ENCODE measurements around the gene TRAPPC2B. TPM values are rescaled to one million over a fixed set of nuclear protein-coding genes. Genes with fewer than 3 reads are reported as not detected.

TRAPPC2B gene
- total RNA-seq, 1 donor: 12.3 TPM

GRCh38 chr19:57320180-57321084, 42.9 kb upstream of the TRAPPC2B start, which contains the start of gene ZNF543:
Gene ZNF543, plus strand, starts transcription at chr19:57320472. Its CDS starts 382 bp downstream, at chr19:57320854.
- Histone ChIP-seq H3K9me3 (ENCODE audit: low read depth, low read length) (no peaks in the 10 kb centered on the region), H3K36me3 (ENCODE audit: insufficient read depth, low read length) (peaks cover 19% of the 10 kb centered on the region), H3K27ac (ENCODE audit: low read depth, low read length) (peak within 1 kb of the TSS; percentile 85), H3K27me3 (ENCODE audit: insufficient read depth, low read length) (peaks cover 10% of the 10 kb centered on the region), H2AFZ (ENCODE audit: low read length) (peak within 1 kb of the TSS; percentile 97), H3K4me1 (ENCODE audit: insufficient read depth, low read length) (peaks cover 10% of the 10 kb centered on the region), H4K20me1 (ENCODE audit: insufficient read depth, low read length) (no peaks in the 10 kb centered on the region), H3K79me2 (ENCODE audit: insufficient read depth, low read length) (peaks cover 38% of the 10 kb centered on the region), H3K4me3 (ENCODE audit: insufficient read depth, low read length) (peak within 1 kb of the TSS; percentile 94), H3K4me2 (ENCODE audit: insufficient read depth, low read length) (peak within 1 kb of the TSS; percentile 92)
- no peak for TF ChIP-seq CTCF (IDR thresholded peaks at IDR 0.05; ENCODE audit: extremely low read depth, low read depth, low read length)
- peak; percentile 99 for DNase-seq (ENCODE audit: insufficient read length, low spot score, missing footprints)

GRCh38 chr19:57321116-57321515, 42.2 kb upstream of the TRAPPC2B start:
- peaks cover 38% of the 10 kb centered on the region for H3K79me2 ChIP-seq (ENCODE audit: insufficient read depth, low read length)
- H4K20me1 ChIP-seq (ENCODE audit: insufficient read depth, low read length): no peaks in the 10 kb centered on the region
- H3K36me3 ChIP-seq (ENCODE audit: insufficient read depth, low read length): peaks cover 26% of the 10 kb centered on the region
- peaks cover 10% of the 10 kb centered on the region for H3K4me1 ChIP-seq (ENCODE audit: insufficient read depth, low read length)
- no peak for TF ChIP-seq CTCF (IDR thresholded peaks at IDR 0.05; ENCODE audit: extremely low read depth, low read depth, low read length)
- peak overlapping the region; percentile 92 for H3K4me2 ChIP-seq (ENCODE audit: insufficient read depth, low read length)
- no peak for DNase-seq (ENCODE audit: insufficient read length, low spot score, missing footprints)
- peak overlapping the region; percentile 94 for H3K4me3 ChIP-seq (ENCODE audit: insufficient read depth, low read length)
- H3K27me3 ChIP-seq (ENCODE audit: insufficient read depth, low read length): peaks cover 9% of the 10 kb centered on the region
- no peaks in the 10 kb centered on the region for H3K9me3 ChIP-seq (ENCODE audit: low read depth, low read length)
- peak overlapping the region; percentile 85 for H3K27ac ChIP-seq (ENCODE audit: low read depth, low read length)
- peak overlapping the region; percentile 97 for H2AFZ ChIP-seq (ENCODE audit: low read length)

- DNase-seq (ENCODE audit: insufficient read length, low spot score, missing footprints): no peak
- H3K27ac ChIP-seq (ENCODE audit: low read depth, low read length): no peak overlapping the region
- peaks cover 10% of the 10 kb centered on the region for H3K4me1 ChIP-seq (ENCODE audit: insufficient read depth, low read length)
- TF ChIP-seq CTCF (IDR thresholded peaks at IDR 0.05; ENCODE audit: extremely low read depth, low read depth, low read length): no peak
- no peaks in the 10 kb centered on the region for H3K9me3 ChIP-seq (ENCODE audit: low read depth, low read length)
- H4K20me1 ChIP-seq (ENCODE audit: insufficient read depth, low read length): no peaks in the 10 kb centered on the region
- peak overlapping the region; percentile 94 for H3K4me3 ChIP-seq (ENCODE audit: insufficient read depth, low read length)
- H3K36me3 ChIP-seq (ENCODE audit: insufficient read depth, low read length): peaks cover 32% of the 10 kb centered on the region
- peaks cover 38% of the 10 kb centered on the region for H3K79me2 ChIP-seq (ENCODE audit: insufficient read depth, low read length)
- no peak overlapping the region for H2AFZ ChIP-seq (ENCODE audit: low read length)
- peaks cover 4% of the 10 kb centered on the region for H3K27me3 ChIP-seq (ENCODE audit: insufficient read depth, low read length)
- H3K4me2 ChIP-seq (ENCODE audit: insufficient read depth, low read length): peak overlapping the region; percentile 92
These were observed 41.6 kb upstream of the TRAPPC2B start for GRCh38 chr19:57321751-57322150.

- no peaks in the 10 kb centered on the region for H3K27me3 ChIP-seq (ENCODE audit: insufficient read depth, low read length)
- H3K4me3 ChIP-seq (ENCODE audit: insufficient read depth, low read length): no peak overlapping the region
- DNase-seq (ENCODE audit: insufficient read length, low spot score, missing footprints): no peak
- no peak for TF ChIP-seq CTCF (IDR thresholded peaks at IDR 0.05; ENCODE audit: extremely low read depth, low read depth, low read length)
- peaks cover 62% of the 10 kb centered on the region for H3K36me3 ChIP-seq (ENCODE audit: insufficient read depth, low read length)
- H3K79me2 ChIP-seq (ENCODE audit: insufficient read depth, low read length): peaks cover 41% of the 10 kb centered on the region
- H3K4me1 ChIP-seq (ENCODE audit: insufficient read depth, low read length): peaks cover 10% of the 10 kb centered on the region
- no peaks in the 10 kb centered on the region for H4K20me1 ChIP-seq (ENCODE audit: insufficient read depth, low read length)
- H3K4me2 ChIP-seq (ENCODE audit: insufficient read depth, low read length): no peak overlapping the region
- H2AFZ ChIP-seq (ENCODE audit: low read length): no peak overlapping the region
- no peak overlapping the region for H3K27ac ChIP-seq (ENCODE audit: low read depth, low read length)
- peaks cover 15% of the 10 kb centered on the region for H3K9me3 ChIP-seq (ENCODE audit: low read depth, low read length)
These were observed 38.4 kb upstream of the TRAPPC2B start for GRCh38 chr19:57324992-57325391.

Measured in osteoblast (primary cell).